Measurements from ENCODE around the gene EBF4. TPM values are rescaled to one million over a fixed set of nuclear protein-coding genes. Genes with fewer than 3 reads are reported as not detected.

The EBF4 gene
- total RNA-seq, 1 donor from 2014 or later, result 11.0 TPM

DNA sequence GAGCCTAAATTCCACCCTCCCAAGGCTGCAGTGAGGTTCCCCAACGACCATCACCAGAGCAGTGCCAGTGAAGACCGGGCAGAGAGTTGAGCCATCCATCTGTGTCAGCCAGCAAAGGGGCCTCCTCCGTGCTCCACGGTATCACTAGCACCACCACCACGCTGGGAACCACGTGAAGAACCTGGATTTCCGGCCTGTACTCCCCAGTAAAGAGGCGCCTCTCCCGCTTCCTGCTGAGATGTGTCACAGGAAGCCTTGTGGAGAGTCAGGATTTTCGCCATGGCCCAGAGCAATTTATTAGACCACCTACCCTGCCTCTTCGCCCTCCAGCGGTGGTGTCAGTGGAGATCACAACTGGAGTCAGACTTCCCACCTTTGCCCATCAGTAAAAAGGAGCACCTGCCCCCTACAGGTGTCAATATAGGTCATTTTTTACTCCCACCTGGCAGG lies 79.1 kb downstream of the EBF4 start:
- H3K36me3 Mint-ChIP-seq (ENCODE audit: unreplicated experiment), result peaks cover 4% of the 10 kb centered on the region
- H3K4me3 Mint-ChIP-seq (ENCODE audit: unreplicated experiment), result no peak overlapping the region
- peaks cover 1% of the 10 kb centered on the region for H3K9me3 Mint-ChIP-seq (ENCODE audit: unreplicated experiment)
- peaks cover 4% of the 10 kb centered on the region for H3K27me3 Mint-ChIP-seq (ENCODE audit: unreplicated experiment)
- no peaks in the 10 kb centered on the region for H3K4me1 Mint-ChIP-seq (ENCODE audit: low read depth, unreplicated experiment)
- no peak for DNase-seq
- no peak overlapping the region for H3K27ac Mint-ChIP-seq (ENCODE audit: unreplicated experiment)
- TF ChIP-seq, protein P1, sequence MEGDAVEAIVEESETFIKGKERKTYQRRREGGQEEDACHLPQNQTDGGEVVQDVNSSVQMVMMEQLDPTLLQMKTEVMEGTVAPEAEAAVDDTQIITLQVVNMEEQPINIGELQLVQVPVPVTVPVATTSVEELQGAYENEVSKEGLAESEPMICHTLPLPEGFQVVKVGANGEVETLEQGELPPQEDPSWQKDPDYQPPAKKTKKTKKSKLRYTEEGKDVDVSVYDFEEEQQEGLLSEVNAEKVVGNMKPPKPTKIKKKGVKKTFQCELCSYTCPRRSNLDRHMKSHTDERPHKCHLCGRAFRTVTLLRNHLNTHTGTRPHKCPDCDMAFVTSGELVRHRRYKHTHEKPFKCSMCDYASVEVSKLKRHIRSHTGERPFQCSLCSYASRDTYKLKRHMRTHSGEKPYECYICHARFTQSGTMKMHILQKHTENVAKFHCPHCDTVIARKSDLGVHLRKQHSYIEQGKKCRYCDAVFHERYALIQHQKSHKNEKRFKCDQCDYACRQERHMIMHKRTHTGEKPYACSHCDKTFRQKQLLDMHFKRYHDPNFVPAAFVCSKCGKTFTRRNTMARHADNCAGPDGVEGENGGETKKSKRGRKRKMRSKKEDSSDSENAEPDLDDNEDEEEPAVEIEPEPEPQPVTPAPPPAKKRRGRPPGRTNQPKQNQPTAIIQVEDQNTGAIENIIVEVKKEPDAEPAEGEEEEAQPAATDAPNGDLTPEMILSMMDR (IDR thresholded peaks at IDR 0.05; ENCODE audit: partially characterized antibody, unreplicated experiment), result no peak

DNA sequence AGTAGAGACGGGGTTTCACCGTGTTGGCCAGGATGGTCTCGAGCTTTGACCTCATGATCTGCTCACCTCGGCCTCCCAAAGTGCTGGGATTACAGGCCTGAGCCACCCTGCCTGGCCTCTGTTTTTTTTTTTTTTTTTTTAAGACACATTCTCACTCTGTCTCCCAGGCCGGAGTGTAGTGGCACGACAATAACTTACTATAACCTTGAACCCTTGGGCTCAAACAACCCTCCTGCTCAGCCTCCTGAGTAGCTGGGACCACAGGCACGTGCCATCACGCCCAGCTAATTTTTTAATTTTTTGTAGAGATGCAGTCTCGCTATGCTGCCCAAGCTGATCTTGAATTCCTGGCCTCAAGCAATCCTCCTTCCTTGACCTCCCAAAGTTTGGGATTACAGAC lies 81.2 kb downstream of the EBF4 start:
- DNase-seq, result no peak
- TF ChIP-seq, protein P1 (IDR thresholded peaks at IDR 0.05; ENCODE audit: partially characterized antibody, unreplicated experiment), result no peak
- Mint-ChIP-seq H3K36me3 (ENCODE audit: unreplicated experiment) (peaks cover 4% of the 10 kb centered on the region), H3K4me3 (ENCODE audit: unreplicated experiment) (no peak overlapping the region), H3K27ac (ENCODE audit: unreplicated experiment) (no peak overlapping the region), H3K27me3 (ENCODE audit: unreplicated experiment) (no peaks in the 10 kb centered on the region), H3K4me1 (ENCODE audit: low read depth, unreplicated experiment) (no peaks in the 10 kb centered on the region), H3K9me3 (ENCODE audit: unreplicated experiment) (peaks cover 1% of the 10 kb centered on the region)

DNA sequence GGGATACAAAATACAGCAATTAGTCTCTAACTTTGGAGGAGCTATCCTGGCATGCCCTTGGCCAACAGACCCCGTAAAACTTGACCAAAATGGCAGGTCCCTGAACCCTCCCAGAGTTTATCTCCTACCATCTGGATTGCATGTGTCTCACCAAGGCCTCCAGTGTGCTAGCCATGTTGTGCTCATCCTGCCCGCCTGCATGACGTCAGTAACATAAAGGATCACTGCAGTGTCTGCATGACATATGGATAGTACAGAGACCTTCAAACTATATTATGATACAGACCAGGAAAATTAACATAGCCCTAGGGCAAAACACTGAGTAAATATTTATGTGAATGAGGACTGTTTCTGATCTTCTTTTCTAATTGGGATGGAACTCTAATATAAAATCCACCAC lies 82.6 kb downstream of the EBF4 start:
- H3K36me3 Mint-ChIP-seq (ENCODE audit: unreplicated experiment), result peaks cover 4% of the 10 kb centered on the region
- TF ChIP-seq, protein P1 (IDR thresholded peaks at IDR 0.05; ENCODE audit: partially characterized antibody, unreplicated experiment), result no peak
- no peak overlapping the region for H3K4me3 Mint-ChIP-seq (ENCODE audit: unreplicated experiment)
- no peaks in the 10 kb centered on the region for H3K4me1 Mint-ChIP-seq (ENCODE audit: low read depth, unreplicated experiment)
- no peaks in the 10 kb centered on the region for H3K27me3 Mint-ChIP-seq (ENCODE audit: unreplicated experiment)
- H3K27ac Mint-ChIP-seq (ENCODE audit: unreplicated experiment), result no peak overlapping the region
- peaks cover 1% of the 10 kb centered on the region for H3K9me3 Mint-ChIP-seq (ENCODE audit: unreplicated experiment)
- no peak for DNase-seq

DNA sequence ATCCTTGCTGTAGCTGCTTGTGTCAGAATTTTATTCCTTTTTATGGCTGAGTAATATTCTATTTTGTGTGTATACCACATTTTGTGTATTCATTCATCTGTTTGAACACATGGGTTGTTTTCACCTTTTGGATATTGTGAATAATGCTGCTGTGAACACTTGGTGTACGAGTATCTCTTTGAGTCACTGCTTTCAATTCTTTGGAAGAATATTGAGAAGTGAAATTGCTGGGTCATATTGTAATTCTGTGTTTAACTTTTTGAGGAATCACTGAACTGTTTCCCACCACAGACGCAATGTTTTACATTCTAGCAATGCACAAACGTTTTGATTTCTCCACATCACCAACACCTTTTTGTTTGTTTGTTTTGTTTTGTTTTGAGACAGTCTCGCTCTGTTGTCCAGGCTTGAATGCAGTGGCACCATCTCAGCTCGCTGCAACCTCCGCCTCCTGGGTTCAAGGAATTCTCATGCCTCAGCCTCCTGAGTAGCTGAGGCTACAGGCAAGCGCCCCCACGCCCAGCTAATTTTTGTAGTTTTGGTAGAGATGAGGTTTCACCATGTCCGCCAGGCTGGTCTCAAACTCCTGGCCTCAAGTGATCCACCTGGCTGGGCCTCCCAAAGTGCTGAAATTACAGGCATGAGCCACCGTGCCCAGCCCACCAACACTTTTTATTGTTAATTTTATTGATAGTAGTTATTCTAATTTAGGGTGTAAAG lies 86.2 kb downstream of the EBF4 start:
- Mint-ChIP-seq H3K4me1 (ENCODE audit: low read depth, unreplicated experiment) (no peaks in the 10 kb centered on the region), H3K27me3 (ENCODE audit: unreplicated experiment) (no peaks in the 10 kb centered on the region), H3K27ac (ENCODE audit: unreplicated experiment) (no peak overlapping the region), H3K4me3 (ENCODE audit: unreplicated experiment) (no peak overlapping the region), H3K36me3 (ENCODE audit: unreplicated experiment) (peaks cover 4% of the 10 kb centered on the region), H3K9me3 (ENCODE audit: unreplicated experiment) (peaks cover 1% of the 10 kb centered on the region)
- TF ChIP-seq, protein P1 (IDR thresholded peaks at IDR 0.05; ENCODE audit: partially characterized antibody, unreplicated experiment), result no peak
- DNase-seq, result no peak

DNA sequence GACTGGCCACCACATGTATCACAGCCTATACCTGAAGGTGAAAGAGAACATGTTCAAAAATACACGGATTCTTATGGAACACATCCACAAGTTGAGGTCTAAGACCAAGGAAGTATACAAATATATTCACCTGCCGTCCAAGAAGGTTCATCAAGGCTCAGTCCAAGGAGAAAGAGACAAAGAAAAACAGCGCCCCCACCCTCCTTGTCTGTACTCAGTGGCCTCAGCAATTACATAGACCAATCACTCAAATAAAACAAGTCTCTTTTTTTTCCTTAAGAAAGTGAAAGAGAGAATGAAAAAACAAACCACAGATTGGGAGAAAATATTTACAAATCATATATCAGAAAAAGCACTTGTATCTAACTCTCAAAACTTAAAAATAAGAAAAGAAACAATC lies 88.4 kb downstream of the EBF4 start:
- Mint-ChIP-seq H3K4me1 (ENCODE audit: low read depth, unreplicated experiment) (no peaks in the 10 kb centered on the region), H3K27ac (ENCODE audit: unreplicated experiment) (no peak overlapping the region), H3K36me3 (ENCODE audit: unreplicated experiment) (no peaks in the 10 kb centered on the region), H3K4me3 (ENCODE audit: unreplicated experiment) (no peak overlapping the region), H3K9me3 (ENCODE audit: unreplicated experiment) (no peaks in the 10 kb centered on the region), H3K27me3 (ENCODE audit: unreplicated experiment) (no peaks in the 10 kb centered on the region)
- TF ChIP-seq, protein P1 (IDR thresholded peaks at IDR 0.05; ENCODE audit: partially characterized antibody, unreplicated experiment), result no peak
- no peak for DNase-seq
